Measurements from ENCODE around the gene LRFN2.

Gene LRFN2

GRCh38 chr6:40394381-40394780 lies 192.8 kb downstream of the LRFN2 start:
- H3K4me3 ChIP-seq (ENCODE audit: low read depth, low read length), result no peak overlapping the region
- no peak for TF ChIP-seq CTCF (IDR thresholded peaks at IDR 0.05; ENCODE audit: borderline replicate concordance, insufficient read depth, low read depth, low read length)

GRCh38 chr6:40393641-40394040 lies 193.5 kb downstream of the LRFN2 start:
- no peak for TF ChIP-seq CTCF (IDR thresholded peaks at IDR 0.05; ENCODE audit: borderline replicate concordance, insufficient read depth, low read depth, low read length)
- no peak overlapping the region for H3K4me3 ChIP-seq (ENCODE audit: low read depth, low read length)

GRCh38 chr6:40392589-40392988 lies 194.6 kb downstream of the LRFN2 start:
- no peak for TF ChIP-seq CTCF (IDR thresholded peaks at IDR 0.05; ENCODE audit: borderline replicate concordance, insufficient read depth, low read depth, low read length)

GRCh38 chr6:40391851-40392517 lies 195.2 kb downstream of the LRFN2 start:
- no peak overlapping the region for H3K4me3 ChIP-seq (ENCODE audit: low read depth, low read length)
- TF ChIP-seq CTCF (IDR thresholded peaks at IDR 0.05; ENCODE audit: borderline replicate concordance, insufficient read depth, low read depth, low read length), result no peak

More at GRCh38 chr6:40392589-40392988, 194.6 kb downstream of the LRFN2 start:
- H3K4me3 ChIP-seq (ENCODE audit: low read depth, low read length), result no peak overlapping the region

- H3K4me3 ChIP-seq (ENCODE audit: low read depth, low read length), result no peak overlapping the region
- no peak for TF ChIP-seq CTCF (IDR thresholded peaks at IDR 0.05; ENCODE audit: borderline replicate concordance, insufficient read depth, low read depth, low read length)
Observed at GRCh38 chr6:40391086-40391485, 196.1 kb downstream of the LRFN2 start.

- TF ChIP-seq CTCF (IDR thresholded peaks at IDR 0.05; ENCODE audit: borderline replicate concordance, insufficient read depth, low read depth, low read length), result no peak
- no peak overlapping the region for H3K4me3 ChIP-seq (ENCODE audit: low read depth, low read length)
Observed at GRCh38 chr6:40390144-40390800, 196.9 kb downstream of the LRFN2 start.

GRCh38 chr6:40389254-40389653 lies 197.9 kb downstream of the LRFN2 start:
- no peak overlapping the region for H3K4me3 ChIP-seq (ENCODE audit: low read depth, low read length)
- no peak for TF ChIP-seq CTCF (IDR thresholded peaks at IDR 0.05; ENCODE audit: borderline replicate concordance, insufficient read depth, low read depth, low read length)
